A673 (cell line): ENCODE measurements around the gene TNFAIP3.

Experiments
- EZH2 ChIP-seq: fragments of 200-600 bp; sonication (generic); IDR thresholded peaks from 2 replicates; pipeline ENCODE4 v1.6.1; 2017; ENCODE audit warnings: borderline replicate concordance, low read depth, mild to moderate bottlenecking, mixed read lengths, antibody characterized with exemption, low read length; ENCODE audit not compliant: poor library complexity, severe bottlenecking
- TF ChIP-seq, protein P1 (sequence below): fragments of 300-800, 200-600 bp; sonication (generic); conservative IDR thresholded peaks from 2 replicates; pipeline ENCODE4 v1.5.1; 2017; ENCODE audit warnings: low read depth, mild to moderate bottlenecking, antibody characterized with exemption, low read length, moderate library complexity, mixed read lengths

DNA sequence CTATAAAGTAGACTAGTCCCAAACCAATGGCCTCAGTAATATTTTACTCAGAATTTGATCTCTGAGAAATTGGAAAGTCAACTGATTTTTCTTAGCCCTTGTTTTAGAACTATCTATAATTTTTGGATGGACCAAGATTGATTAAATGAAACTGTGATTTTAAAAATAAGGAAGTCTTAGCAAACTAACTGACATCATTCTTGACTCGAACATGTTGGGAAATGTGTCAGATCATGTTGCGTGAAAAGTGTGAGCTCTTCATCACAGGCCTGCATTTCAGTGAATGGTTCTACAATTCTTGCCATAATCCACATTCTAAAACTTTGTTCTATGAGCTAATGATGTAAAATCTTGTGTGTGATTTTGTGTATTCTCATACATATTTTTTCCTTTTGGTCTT lies 11.0 kb downstream of the TNFAIP3 start:
- TF ChIP-seq, protein P1, sequence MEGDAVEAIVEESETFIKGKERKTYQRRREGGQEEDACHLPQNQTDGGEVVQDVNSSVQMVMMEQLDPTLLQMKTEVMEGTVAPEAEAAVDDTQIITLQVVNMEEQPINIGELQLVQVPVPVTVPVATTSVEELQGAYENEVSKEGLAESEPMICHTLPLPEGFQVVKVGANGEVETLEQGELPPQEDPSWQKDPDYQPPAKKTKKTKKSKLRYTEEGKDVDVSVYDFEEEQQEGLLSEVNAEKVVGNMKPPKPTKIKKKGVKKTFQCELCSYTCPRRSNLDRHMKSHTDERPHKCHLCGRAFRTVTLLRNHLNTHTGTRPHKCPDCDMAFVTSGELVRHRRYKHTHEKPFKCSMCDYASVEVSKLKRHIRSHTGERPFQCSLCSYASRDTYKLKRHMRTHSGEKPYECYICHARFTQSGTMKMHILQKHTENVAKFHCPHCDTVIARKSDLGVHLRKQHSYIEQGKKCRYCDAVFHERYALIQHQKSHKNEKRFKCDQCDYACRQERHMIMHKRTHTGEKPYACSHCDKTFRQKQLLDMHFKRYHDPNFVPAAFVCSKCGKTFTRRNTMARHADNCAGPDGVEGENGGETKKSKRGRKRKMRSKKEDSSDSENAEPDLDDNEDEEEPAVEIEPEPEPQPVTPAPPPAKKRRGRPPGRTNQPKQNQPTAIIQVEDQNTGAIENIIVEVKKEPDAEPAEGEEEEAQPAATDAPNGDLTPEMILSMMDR, result no peak
- no peak for TF ChIP-seq EZH2
